NCI-H1417 treated with DMSO at 0.1 percent for 48 hours (cell line): ENCODE measurements around the gene ANKFN1.

Experiments used
- DNase-seq: peaks from one replicate; lab custom pipeline; 2025; lab: John Stamatoyannopoulos, UW

The ANKFN1 gene

DNA sequence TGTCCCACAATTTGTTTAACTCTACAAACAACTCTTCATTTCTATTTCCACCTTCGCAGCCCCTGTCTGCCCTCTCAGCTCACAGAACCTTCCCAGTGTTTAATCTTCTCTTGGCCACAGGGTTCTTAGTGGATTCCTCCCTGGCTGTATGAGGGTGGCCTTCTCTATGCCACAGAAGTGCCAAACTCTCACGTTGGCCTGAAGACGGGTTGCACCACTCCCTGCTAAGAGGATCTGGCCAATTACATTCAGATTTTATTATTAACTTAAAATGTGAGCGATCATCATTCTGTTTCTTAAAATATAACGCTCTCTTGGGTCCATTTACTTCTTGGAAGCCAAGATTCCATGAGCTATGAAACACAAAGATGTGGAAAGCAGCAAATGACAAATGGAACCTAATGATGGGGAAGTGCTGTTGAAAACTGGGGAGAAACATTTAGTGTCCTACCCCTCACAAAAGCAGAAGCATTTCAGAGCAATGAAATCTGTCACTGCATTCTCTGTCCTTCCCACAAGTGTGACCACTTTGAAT lies 348.9 kb downstream of the ANKFN1 start:
- no peak for DNase-seq

DNA sequence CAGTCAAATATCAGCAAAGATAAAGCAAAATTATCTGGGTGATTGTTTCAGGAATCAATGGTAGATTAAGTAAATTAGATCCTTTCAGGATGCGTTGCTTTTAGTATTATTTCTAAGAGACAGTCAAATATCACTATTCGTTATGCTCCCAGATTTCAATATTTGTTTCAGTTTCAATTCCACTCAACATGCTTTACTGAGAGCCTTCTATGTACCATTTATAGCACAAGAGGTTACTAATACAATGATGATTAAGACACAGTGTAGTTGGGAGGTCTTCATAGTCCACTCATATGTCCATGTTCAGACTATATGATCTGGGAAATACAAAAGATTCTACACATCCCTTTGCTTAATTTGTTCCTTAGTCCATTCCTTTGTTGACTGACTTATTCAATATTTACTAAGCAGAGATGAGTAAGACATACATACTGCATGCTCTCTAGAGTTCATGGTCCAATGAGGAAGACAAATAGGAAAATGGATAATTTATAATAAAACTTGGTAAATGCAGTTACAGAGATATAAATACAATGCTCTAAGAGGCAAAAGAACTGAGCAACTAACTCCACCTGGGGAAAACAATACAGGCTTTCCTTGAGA lies 352.0 kb downstream of the ANKFN1 start:
- DNase-seq, result no peak

DNA sequence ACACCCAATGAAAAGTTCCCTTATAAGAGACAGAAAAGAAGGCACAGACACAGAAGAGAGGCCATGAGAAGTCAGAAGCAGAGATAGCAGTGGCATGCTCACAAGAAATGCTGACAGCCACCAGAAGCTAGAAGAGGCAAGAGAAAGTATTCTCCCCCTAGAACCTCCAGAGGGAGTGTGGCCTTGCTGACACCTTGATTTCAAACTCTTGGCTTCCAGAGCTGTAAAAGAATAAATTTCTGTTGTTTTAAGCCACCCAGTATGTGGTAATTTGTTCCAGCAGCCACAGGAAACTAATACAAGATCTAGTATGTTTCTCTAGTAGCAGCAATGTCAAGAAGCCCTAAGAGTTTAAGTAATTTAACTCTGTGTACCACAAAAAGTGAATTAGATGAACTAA lies 353.1 kb downstream of the ANKFN1 start:
- DNase-seq, result no peak

DNA sequence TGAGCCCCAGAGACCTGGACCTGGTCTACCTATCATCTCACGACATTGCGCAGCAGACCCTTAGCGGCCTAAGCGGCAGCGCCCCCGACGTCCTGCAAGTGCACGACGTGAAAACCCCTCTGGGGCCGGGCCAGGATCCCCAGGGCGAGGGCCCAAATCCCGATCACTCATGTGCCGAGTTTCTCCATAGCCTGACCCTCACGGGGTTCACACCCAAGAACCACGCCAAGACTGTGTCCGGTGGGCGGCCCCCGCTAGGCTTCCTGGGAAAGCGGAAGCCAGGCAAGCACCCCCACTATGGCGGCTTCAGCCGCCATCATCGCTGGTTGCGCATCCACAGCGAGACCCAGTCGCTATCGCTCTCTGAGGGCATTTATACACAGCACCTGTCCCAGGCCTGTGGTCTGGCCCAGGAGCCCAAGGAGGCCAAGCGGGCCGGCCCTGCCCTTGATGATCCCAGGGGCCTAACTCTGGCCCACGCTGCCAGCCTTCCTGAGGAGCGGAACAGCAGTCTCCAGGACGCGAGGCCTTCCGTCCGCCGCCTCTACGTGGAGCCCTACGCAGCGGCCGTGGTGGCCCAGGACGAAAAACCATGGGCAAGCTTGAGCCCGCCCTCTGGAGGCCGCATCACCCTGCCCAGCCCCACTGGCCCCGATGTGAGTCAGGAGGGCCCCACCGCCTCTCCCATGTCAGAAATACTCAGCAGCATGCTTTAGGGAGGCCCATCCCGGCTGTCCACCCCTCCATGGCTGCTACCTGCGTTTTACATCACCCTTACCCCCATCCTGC lies 357.5 kb downstream of the ANKFN1 start:
- DNase-seq, result no peak

DNA sequence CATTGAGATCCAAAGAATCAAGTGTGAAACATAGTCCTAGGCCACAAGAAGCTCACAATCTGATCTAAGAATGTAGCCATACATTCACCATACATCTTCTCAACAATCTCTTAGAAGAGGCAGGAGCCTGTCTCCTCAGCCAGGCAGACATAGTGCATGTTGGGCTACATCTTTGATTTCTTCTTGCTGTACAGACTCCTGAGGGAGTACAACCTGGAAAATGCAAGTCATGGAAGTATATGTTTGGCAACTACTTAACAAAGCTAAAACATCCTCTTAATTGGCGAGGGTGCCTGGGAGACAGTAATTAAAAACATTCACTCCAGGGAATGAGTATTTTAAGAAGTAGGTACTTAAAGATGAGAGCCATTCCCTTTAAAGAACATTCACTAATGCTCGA lies 361.0 kb downstream of the ANKFN1 start:
- DNase-seq, result no peak

DNA sequence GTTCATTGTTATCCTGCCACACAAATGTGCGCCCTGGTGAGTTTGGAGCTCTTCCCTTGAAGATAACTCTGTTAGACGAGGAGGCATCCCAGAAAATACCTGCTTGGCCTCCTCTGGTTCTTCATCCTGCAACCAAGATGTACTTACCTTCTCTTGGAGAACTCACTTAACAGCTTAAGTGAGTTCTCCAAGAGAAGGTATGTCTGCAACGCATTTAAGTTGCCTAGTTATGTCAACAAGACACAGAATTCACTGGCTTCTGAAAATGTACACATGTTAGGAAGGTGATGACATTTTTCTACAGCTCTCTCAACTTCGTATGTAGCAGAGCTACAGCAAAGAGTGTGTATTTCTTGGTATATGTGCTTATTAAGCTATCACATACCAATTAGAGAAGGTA lies 361.6 kb downstream of the ANKFN1 start:
- DNase-seq, result no peak

DNA sequence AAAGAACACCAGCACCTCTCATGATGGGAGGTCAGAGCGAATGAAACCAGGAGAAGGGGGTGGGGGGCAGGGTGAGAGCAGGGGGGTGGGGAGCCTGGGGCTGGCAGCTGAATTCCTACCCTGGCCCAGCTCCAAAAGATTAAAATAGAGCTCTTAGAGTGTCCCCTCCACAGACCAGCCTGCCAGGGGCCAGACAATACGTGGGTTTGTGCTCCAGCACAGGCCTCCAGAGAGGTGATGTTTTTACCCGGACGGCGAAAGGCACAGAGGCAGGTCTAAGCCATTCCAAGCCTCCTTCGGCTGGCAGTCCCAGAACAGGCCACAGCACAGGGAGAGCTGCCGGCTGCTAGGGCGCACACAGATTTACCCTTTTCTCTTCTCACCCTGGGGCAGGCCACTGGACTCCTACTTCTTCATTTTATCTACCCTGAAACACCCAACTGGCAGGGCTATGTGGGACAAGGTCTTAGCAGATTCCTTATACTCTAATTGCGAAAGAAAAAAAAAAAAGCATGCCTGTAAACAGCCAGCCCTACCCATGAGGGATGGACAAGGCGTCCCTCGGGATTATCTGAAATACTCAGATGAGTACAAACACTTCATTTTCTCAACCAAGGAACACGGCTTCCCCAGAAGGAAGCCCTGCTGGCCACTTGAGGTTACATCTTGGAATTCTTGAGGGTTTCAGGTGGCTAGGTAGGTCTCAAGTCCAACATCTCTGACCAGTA lies 368.3 kb downstream of the ANKFN1 start:
- no peak for DNase-seq

DNA sequence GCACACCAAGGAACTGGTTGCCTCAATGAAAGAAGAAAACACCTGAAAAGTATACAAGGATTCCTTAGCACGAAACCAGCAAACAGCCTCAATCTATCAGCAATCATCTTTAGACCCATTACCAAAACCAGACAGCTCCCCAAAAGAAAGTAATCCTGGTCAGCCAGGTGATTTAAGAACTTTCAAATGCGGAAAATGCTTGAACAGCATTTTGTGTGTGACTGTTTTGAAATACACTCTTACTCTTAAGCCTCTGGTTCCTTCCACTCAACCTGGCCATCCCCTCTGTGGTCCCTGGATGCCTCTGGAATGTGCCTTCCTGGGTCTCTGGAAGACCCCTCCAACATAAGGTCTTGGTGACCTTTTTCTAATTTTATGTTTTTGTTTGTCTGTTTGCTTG lies 369.8 kb downstream of the ANKFN1 start:
- no peak for DNase-seq

DNA sequence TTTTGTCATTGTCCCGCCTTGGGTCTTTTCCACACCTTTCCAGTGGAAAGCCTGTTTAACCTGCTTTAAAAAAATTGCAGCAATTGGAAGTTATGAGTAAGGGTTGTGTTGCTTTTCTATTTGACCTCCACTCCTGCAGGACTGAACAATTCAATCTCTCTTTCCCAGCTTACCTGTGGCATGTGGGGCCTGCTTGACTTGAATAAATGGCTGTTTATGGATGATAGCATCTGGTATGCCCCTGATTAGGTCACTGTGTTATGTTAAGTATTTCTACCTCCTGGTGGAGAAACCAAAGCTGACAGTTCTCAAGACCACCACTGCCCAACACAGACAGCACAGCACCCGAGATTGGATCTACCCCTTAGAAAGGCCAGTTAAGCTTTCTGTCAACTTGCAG lies 375.4 kb downstream of the ANKFN1 start:
- DNase-seq, result no peak

DNA sequence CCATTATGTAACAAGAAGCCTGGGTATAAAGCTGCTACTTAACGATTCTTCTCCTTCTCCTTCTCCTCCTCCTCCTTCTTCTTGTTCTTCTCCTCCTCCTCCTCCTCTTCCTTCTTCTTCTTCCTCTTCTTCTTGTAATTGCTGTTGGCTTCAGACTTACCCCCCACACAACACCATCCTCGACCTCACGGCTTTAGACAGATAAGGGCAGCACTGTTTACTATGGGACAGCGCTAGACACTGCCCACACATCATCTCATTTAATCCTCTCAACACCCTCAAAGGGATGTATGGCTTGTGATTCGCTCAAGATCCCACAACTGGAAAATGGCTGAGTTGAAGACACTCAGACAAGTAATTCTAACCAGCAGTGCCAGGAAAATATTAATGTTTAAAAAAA lies 379.7 kb downstream of the ANKFN1 start:
- no peak for DNase-seq

DNA sequence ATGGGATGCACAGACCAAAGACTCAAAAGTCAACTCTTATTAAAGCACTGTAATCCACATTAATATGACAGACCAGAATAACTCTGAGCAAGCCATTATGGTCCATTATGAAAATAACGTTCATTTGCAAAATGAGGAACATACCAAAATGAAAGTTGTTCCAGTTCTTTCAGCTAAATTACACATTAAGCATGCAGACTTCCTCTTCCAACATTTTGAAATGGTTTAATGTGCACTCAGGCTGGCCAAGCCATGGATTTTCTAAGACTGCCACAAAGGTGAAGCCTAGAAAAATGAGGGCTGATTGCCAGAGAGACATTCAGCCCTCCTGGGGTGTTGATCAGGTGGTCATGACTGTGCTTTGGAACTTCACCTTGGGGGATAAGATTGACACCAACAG lies 383.5 kb downstream of the ANKFN1 start:
- DNase-seq, result no peak

DNA sequence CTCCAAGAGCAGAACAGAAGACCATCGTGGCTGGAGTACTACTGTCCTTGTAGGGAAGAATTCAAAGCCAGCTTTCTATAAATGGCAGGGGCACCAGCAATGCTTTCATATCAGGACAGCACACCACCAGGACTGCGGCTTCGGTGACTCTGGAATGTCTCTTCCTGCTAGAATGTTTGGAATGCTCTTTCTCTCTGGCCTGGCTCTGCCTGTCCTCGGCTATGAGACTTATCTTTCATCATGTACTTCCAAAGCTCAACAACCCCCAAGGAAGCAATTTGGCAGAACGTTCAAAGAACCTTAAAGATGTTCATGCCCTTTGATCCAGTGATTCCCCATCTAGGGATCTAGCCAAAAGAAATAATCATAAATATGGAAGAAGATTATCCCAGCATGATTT lies 387.6 kb downstream of the ANKFN1 start:
- DNase-seq, result no peak

DNA sequence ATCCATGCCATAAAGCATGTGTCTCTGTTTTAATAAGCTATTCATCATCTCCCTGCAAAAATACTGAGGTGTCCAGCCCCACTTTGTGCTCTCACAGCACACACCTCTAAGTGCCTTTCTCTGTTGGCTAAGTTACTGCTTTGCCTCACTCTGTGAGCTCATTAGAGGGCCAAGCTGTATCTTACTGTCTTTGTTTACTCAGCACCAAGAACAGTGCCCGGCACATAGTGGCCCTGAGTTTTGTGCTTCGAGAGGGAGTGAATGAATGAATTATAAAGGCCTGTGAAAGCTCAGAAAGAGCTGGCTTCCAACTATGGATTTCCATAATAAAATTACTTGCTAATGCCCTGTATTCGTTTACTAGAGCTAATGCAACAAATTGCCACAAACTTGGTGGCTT lies 390.0 kb downstream of the ANKFN1 start:
- no peak for DNase-seq

DNA sequence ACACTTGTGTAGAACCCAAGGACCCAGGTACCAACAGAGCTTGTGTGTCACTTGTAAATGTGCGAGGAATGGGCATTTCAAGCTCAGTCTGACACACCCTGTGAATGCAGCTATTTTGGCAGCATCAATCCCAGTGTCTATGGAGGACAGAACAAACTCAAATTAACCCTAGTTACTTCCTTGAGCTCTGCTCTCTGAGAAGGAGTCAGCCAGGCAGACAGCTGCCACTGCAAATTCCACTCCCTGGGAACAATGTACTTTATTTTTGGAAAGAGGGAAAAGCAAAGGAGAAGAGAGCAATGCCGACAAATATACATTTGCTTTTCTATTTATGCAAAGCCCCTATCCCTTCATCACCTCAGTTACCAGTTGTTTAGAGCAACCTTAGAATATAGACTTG lies 391.8 kb downstream of the ANKFN1 start:
- no peak for DNase-seq

DNA sequence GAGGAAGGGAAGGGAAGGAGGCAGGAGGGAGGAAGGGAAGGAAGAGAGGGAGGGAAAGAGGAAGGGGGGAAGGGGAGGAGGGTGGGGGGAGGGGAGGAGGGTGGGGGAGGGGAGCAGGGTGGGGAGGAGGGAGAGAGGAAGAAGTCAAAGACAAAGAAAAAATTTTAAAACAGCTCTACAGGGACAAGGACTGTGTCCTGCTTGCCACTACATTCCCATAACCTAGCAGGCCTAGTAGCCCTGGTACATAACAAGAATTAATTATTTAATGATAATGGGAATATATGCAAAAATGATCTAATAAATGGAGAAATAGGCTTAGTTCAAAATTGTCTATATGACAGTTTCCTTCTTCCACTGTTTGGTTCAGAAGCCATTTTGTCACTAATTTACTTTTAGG lies 392.7 kb downstream of the ANKFN1 start:
- no peak for DNase-seq

DNA sequence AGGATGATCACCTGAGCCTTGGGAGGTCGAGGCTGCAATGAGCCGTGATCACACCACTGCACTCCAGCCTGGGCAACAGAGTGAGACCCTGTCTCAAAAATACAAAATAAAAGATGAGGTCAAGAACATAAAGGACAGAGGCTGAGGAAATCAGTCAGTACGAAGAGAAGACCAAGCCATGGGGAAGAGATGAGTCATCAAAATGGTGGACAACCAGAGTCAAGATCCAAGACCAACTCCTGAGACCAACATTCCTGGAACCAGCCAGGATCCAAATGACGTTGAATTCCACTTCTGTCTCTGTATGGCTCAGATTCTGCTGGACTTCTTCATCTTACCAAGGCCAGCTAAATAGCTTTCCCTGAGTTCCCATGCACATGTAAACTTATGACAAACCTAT lies 395.4 kb downstream of the ANKFN1 start:
- DNase-seq, result no peak

DNA sequence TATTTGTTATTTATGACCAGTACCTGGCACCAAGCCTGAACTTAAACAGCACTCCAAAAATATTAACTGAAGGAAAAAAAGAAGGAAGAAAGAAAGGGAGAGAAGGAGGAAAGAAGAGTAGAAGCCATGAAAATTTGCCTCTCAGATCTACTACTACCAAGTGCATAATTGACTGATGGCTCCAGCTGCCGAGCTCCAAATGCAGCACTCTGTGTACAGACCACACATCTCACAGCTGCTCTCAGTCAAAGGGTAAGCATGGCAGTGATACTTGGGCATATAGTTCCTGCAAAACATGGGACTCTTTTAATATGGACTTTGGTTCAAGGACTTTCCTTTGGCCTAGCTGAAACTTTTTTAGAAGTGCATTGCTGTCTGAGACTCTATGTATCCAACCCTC lies 396.2 kb downstream of the ANKFN1 start:
- DNase-seq, result no peak

DNA sequence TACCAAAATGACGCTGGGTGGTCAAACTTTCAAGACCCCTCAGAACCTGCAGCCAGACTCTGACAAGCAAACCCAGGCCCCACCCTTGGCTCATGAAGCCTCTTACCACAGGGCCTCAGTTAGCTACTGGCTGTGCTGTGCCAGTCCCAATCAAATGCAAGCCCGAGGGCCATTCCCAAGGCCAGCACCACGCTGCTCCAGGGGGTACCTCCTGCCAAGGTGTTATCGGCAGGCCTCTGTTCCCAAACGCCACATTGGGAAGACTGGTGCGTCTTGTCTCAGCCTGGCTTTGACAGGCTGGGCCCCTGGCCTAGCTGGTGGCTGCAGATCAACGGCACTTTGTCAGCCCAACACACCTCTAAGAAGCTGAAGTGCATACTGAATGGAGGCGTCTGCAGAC lies 404.4 kb downstream of the ANKFN1 start:
- no peak for DNase-seq

DNA sequence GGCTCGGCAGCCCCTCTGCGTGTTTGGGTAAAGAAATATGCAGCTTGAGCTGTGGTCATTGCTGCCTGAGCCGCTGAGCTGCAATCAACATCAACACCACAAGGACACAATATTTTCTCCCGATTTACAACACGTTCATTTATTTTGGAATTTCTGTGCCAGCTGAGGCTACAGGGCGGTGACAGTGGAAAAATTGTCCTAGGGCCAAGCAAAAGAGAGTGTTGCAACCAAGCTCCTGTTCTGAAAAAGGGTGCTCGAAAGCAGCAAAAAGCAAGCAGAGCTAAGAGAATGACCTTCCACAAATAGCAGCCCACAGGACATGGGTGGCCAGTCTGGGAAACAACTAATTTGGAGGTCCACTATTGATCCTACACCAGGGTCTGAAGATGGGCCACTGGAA lies 404.8 kb downstream of the ANKFN1 start:
- no peak for DNase-seq
